Neural cell (in vitro differentiated cells): ENCODE data around the gene SRSF2. TPM values are rescaled to one million over a fixed set of nuclear protein-coding genes. Genes with fewer than 3 reads are reported as not detected.

Source experiments
- H2AFZ ChIP-seq: fragments of 200-600, 300-800 bp; sonication (generic), shearing (Covaris generic); 2 replicates; pipeline ENCODE4 v1.6.0; 2014; ENCODE audit warnings: low read depth, mild to moderate bottlenecking, antibody characterized with exemption, low read length, moderate library complexity
- H3F3A ChIP-seq: fragments of 200-600 bp; shearing (Covaris generic); 2 replicates; pipeline ENCODE4 v1.6.1; 2016; ENCODE audit warnings: mild to moderate bottlenecking, moderate library complexity, mixed read lengths, antibody characterized with exemption, low read length; ENCODE audit not compliant: insufficient read depth, poor library complexity, severe bottlenecking
- H3K27ac ChIP-seq: fragments of 200-600, 300-800 bp; sonication (generic), shearing (Covaris generic); 2 replicates; pipeline ENCODE4 v1.5.1; 2014; ENCODE audit warnings: mild to moderate bottlenecking, low read length, moderate library complexity
- H3K27me3 ChIP-seq: fragments of 300-800, 200-600 bp; sonication (generic), shearing (Covaris generic); 2 replicates; pipeline ENCODE4 v1.6.0; 2014; ENCODE audit warnings: mild to moderate bottlenecking, low read depth, low read length, moderate library complexity; ENCODE audit not compliant: insufficient read depth
- H3K36me3 ChIP-seq: fragments of 300-800, 200-600 bp; sonication (generic), shearing (Covaris generic); 2 replicates; pipeline ENCODE4 v1.5.1; 2014; ENCODE audit warnings: mild to moderate bottlenecking, antibody characterized with exemption, low read length, moderate library complexity; ENCODE audit not compliant: insufficient read depth
- H3K4me2 ChIP-seq: fragments of 300-800, 200-600 bp; sonication (generic), shearing (Covaris generic); 2 replicates; pipeline ENCODE4 v1.6.0; 2014; ENCODE audit warnings: mild to moderate bottlenecking, low read length
- H3K4me3 ChIP-seq: fragments of 300-800, 200-600 bp; sonication (generic), shearing (Covaris generic); 2 replicates; pipeline ENCODE4 v1.5.1; 2014; ENCODE audit warnings: mild to moderate bottlenecking, low read length, moderate library complexity
- H3K79me2 ChIP-seq: fragments of 200-600 bp; shearing (Covaris generic); replicated peaks from 2 replicates; pipeline ENCODE4 v1.6.0; 2014; ENCODE audit warnings: mild to moderate bottlenecking, low read length, moderate library complexity; ENCODE audit not compliant: insufficient read depth
- H3K9ac ChIP-seq: fragments of 300-800, 200-600 bp; sonication (generic), shearing (Covaris generic); 2 replicates; pipeline ENCODE4 v1.6.1; 2016; ENCODE audit warnings: mild to moderate bottlenecking, low read length, mixed read lengths
- H3K9me2 ChIP-seq: fragments of 200-600 bp; shearing (Covaris generic); 2 replicates; pipeline ENCODE4 v1.6.1; 2016; ENCODE audit warnings: mild to moderate bottlenecking, low read length, mixed read lengths; ENCODE audit not compliant: insufficient read depth
- H3K9me3 ChIP-seq: fragments of 200-600, 300-800 bp; sonication (generic), shearing (Covaris generic); 2 replicates; pipeline ENCODE4 v1.6.1; 2016; ENCODE audit warnings: mild to moderate bottlenecking, mixed run types, low read length, moderate library complexity, mixed read lengths
- H4K20me1 ChIP-seq: fragments of 200-600 bp; shearing (Covaris generic); 2 replicates; pipeline ENCODE4 v1.6.1; 2016; ENCODE audit warnings: mild to moderate bottlenecking, mixed run types; ENCODE audit not compliant: insufficient read depth
- EP300 ChIP-seq: fragments of 450-650 bp; conservative IDR thresholded peaks from 2 replicates; pipeline ENCODE4 v1.6.1; 2014; ENCODE audit warnings: antibody characterized with exemption, mild to moderate bottlenecking, moderate library complexity; ENCODE audit not compliant: poor library complexity, severe bottlenecking
- EZH2 ChIP-seq: fragments of 200-600, 300-800 bp; shearing (Covaris generic), sonication (generic); IDR thresholded peaks from 2 replicates; pipeline ENCODE4 v1.6.1; 2014; ENCODE audit warnings: antibody characterized with exemption, low read length, borderline replicate concordance, mild to moderate bottlenecking; ENCODE audit not compliant: insufficient read depth, poor library complexity, severe bottlenecking
- MXI1 ChIP-seq: fragments of 450-650 bp; conservative IDR thresholded peaks from 2 replicates; pipeline ENCODE4 v1.6.1; 2014; ENCODE audit warnings: antibody characterized with exemption, mild to moderate bottlenecking; ENCODE audit not compliant: poor library complexity, severe bottlenecking
- POLR2AphosphoS5 ChIP-seq: IDR thresholded peaks from 2 replicates; pipeline ENCODE4 v1.6.1; 2012
- RAD21 ChIP-seq: fragments of 450-650 bp; conservative IDR thresholded peaks from 2 replicates; pipeline ENCODE4 v1.6.1; 2014; ENCODE audit warnings: antibody characterized with exemption, mild to moderate bottlenecking, moderate library complexity
- SMC3 ChIP-seq: fragments of 450-650 bp; conservative IDR thresholded peaks from 2 replicates; pipeline ENCODE4 v1.6.1; 2014; ENCODE audit warnings: antibody characterized with exemption, mild to moderate bottlenecking, moderate library complexity; ENCODE audit not compliant: poor library complexity
- TAF1 ChIP-seq: IDR thresholded peaks from 2 replicates; pipeline ENCODE4 v1.6.1; 2012; ENCODE audit warnings: low read depth
- polyA plus RNA-seq: library from polyadenylated mRNA; depleted of rRNA; stranded (reverse); fragments of >200 nt; gene quantifications from 2 replicates; pipeline ENCODE4 v1.2.3, GENCODE V29; 2014
- TF ChIP-seq, protein P1 (sequence below): IDR thresholded peaks from 2 replicates; pipeline ENCODE4 v1.6.1; 2012; ENCODE audit warnings: borderline replicate concordance
- TF ChIP-seq, protein P2 (sequence below): fragments of 450-650 bp; IDR thresholded peaks from 2 replicates; pipeline ENCODE4 v1.5.1; 2014; ENCODE audit warnings: antibody characterized with exemption, mild to moderate bottlenecking, moderate library complexity; ENCODE audit not compliant: poor library complexity, severe bottlenecking

The SRSF2 gene
- polyA plus RNA-seq, 1 donor from 2014 or later, result 355 TPM

GRCh38 chr17:76775021-76775600, 38.0 kb upstream of the SRSF2 start:
- Histone ChIP-seq H3K79me2 (no peaks in the 10 kb centered on the region), H3K27ac (no peak overlapping the region), H3K4me3 (no peak overlapping the region), H3K9me2 (no peaks in the 10 kb centered on the region), H2AFZ (no peak overlapping the region), H3K4me2 (no peak overlapping the region), H3K9ac (no peak overlapping the region), H4K20me1 (no peaks in the 10 kb centered on the region), H3K36me3 (peaks cover 4% of the 10 kb centered on the region), H3K9me3 (no peaks in the 10 kb centered on the region), H3K27me3 (no peaks in the 10 kb centered on the region), H3F3A (no peaks in the 10 kb centered on the region)
- TF ChIP-seq, protein P1, sequence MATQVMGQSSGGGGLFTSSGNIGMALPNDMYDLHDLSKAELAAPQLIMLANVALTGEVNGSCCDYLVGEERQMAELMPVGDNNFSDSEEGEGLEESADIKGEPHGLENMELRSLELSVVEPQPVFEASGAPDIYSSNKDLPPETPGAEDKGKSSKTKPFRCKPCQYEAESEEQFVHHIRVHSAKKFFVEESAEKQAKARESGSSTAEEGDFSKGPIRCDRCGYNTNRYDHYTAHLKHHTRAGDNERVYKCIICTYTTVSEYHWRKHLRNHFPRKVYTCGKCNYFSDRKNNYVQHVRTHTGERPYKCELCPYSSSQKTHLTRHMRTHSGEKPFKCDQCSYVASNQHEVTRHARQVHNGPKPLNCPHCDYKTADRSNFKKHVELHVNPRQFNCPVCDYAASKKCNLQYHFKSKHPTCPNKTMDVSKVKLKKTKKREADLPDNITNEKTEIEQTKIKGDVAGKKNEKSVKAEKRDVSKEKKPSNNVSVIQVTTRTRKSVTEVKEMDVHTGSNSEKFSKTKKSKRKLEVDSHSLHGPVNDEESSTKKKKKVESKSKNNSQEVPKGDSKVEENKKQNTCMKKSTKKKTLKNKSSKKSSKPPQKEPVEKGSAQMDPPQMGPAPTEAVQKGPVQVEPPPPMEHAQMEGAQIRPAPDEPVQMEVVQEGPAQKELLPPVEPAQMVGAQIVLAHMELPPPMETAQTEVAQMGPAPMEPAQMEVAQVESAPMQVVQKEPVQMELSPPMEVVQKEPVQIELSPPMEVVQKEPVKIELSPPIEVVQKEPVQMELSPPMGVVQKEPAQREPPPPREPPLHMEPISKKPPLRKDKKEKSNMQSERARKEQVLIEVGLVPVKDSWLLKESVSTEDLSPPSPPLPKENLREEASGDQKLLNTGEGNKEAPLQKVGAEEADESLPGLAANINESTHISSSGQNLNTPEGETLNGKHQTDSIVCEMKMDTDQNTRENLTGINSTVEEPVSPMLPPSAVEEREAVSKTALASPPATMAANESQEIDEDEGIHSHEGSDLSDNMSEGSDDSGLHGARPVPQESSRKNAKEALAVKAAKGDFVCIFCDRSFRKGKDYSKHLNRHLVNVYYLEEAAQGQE, result no peak
- TF ChIP-seq, protein P2, sequence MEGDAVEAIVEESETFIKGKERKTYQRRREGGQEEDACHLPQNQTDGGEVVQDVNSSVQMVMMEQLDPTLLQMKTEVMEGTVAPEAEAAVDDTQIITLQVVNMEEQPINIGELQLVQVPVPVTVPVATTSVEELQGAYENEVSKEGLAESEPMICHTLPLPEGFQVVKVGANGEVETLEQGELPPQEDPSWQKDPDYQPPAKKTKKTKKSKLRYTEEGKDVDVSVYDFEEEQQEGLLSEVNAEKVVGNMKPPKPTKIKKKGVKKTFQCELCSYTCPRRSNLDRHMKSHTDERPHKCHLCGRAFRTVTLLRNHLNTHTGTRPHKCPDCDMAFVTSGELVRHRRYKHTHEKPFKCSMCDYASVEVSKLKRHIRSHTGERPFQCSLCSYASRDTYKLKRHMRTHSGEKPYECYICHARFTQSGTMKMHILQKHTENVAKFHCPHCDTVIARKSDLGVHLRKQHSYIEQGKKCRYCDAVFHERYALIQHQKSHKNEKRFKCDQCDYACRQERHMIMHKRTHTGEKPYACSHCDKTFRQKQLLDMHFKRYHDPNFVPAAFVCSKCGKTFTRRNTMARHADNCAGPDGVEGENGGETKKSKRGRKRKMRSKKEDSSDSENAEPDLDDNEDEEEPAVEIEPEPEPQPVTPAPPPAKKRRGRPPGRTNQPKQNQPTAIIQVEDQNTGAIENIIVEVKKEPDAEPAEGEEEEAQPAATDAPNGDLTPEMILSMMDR, result no peak
- TF ChIP-seq POLR2AphosphoS5, result no peak
- TF ChIP-seq TAF1, result no peak
- TF ChIP-seq RAD21, result no peak
- no peak for TF ChIP-seq SMC3
- TF ChIP-seq EP300, result no peak
- TF ChIP-seq MXI1, result no peak
- TF ChIP-seq EZH2, result no peak

GRCh38 chr17:76772842-76773525, 35.9 kb upstream of the SRSF2 start:
- Histone ChIP-seq H3K9me2 (no peaks in the 10 kb centered on the region), H3K27ac (no peak overlapping the region), H3K9ac (no peak overlapping the region), H2AFZ (no peak overlapping the region), H3K4me3 (no peak overlapping the region), H3K4me2 (no peak overlapping the region), H3F3A (no peaks in the 10 kb centered on the region), H4K20me1 (no peaks in the 10 kb centered on the region), H3K36me3 (peaks cover 9% of the 10 kb centered on the region), H3K27me3 (no peaks in the 10 kb centered on the region), H3K79me2 (no peaks in the 10 kb centered on the region), H3K9me3 (no peaks in the 10 kb centered on the region)
- TF ChIP-seq EP300, result no peak
- TF ChIP-seq POLR2AphosphoS5, result no peak
- TF ChIP-seq MXI1, result no peak
- TF ChIP-seq, protein P1, result no peak
- TF ChIP-seq, protein P2, result no peak
- TF ChIP-seq TAF1, result no peak
- no peak for TF ChIP-seq RAD21
- TF ChIP-seq EZH2, result no peak
- no peak for TF ChIP-seq SMC3
